GM21360 (cell line): ENCODE results near the gene MAPK6.
"Not testable (repeated sequence)": the region's sequence is repeated elsewhere in the genome, so short reads cannot be mapped to it uniquely, and the experiment has no call there.

Experiments used
- ATAC-seq: cut with Tn5 transposase; IDR thresholded peaks from one replicate; pipeline ENCODE4 v1.9.1; 2021; ENCODE audit warnings: mild to moderate bottlenecking, moderate library complexity; ENCODE audit not compliant: unreplicated experiment

Gene MAPK6

GRCh38 chr15:52080031-52080430, 61.0 kb downstream of the MAPK6 start:
- ATAC-seq, result no peak

DNA sequence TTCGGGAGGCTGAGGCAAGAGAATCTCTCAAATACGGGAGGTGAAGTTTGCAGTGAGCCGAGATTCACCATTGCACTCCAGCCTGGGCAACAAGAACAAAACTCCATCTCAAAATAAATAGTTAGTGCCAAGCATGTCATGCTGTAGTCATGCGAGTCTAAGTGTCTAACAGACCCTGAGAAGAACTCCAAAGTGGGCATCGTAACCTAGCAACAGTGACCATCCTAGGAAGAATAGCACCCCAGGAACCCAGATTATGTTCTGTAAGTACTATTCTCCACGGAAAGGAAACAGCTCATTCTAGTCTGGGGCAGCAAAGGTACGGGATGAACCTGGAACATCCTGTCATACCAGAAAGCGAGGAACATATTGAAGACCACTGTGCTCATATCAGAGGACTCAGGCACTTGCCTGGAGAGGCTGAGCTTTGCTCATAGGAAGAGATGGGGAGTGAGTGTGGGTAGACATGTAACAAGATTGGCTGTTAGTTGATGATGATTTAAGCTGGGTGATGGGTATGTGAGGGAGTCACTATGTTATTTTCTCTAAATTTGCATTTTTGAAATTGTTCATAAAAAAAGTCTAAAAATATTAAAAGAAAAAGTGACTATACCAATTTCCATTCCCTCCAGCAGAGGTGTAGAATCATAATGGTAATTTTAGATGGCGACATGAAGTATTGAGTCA, 61.8 kb downstream of the MAPK6 start:
- ATAC-seq, result no peak

- peak; percentile 73 for ATAC-seq
These were observed 63.4 kb downstream of the MAPK6 start for GRCh38 chr15:52082197-52083036.

DNA sequence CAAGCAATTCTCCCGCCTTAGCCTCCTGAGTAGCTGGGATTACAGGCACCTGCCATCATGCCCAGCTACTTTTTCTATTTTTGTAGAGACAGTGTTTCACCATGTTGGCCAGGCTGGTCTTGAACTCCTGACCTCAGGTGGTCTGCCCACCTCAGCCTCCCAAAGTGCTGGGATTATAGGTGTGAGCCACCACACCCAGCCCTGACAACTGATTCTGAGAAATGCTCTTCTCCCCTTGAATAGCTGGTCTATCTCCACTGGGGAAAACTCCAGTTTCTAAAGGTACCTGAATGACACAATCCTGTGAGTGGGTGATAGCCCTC, 64.0 kb downstream of the MAPK6 start:
- not testable (repeated sequence) for ATAC-seq

GRCh38 chr15:52083603-52084002, 64.6 kb downstream of the MAPK6 start:
- ATAC-seq, result no peak

GRCh38 chr15:52085299-52085698, 66.3 kb downstream of the MAPK6 start:
- no peak for ATAC-seq

GRCh38 chr15:52086011-52086786, 67.2 kb downstream of the MAPK6 start:
- ATAC-seq, result no peak

DNA sequence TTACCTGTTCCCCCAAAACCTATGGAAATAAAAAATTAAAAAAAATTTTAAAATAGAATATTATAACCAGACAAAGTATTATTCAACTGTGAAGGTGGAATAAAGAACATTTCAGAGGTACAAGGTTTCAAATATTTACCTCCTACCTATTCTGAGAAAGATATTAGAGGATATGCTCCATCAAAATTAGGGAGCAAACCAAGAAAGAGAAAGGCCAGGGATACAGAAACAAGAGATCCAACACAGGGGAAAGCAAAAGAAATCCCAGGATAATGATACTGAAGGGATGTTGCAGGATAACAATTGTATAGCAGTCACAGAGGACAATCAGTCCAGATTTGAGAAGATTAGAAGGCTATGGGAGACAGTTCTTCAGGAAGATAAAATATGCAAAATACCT, 71.2 kb downstream of the MAPK6 start:
- ATAC-seq, result no peak

DNA sequence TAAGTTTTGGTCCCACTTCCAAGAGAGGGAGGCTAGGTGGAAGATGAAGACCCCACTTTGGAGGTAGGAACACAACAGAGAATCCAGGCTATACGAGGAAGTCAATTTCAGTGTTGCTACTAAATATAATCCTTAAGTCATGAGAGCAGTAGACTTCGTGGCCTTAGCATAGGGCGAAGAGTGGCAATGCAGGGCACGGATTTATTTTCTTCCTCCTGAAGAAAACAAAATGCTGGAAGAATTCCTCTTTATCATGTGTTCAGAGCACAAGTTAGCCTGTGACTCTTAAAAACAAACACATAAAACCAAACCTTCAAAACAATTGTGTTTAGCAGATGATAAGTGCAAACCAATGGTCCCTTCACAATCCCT, 74.1 kb downstream of the MAPK6 start:
- ATAC-seq, result no peak

GRCh38 chr15:52093539-52094510, 74.8 kb downstream of the MAPK6 start:
- no peak for ATAC-seq

- no peak for ATAC-seq
These were observed 76.0 kb downstream of the MAPK6 start for GRCh38 chr15:52094811-52095584.

- no peak for ATAC-seq
These were observed 76.7 kb downstream of the MAPK6 start for GRCh38 chr15:52095597-52096262.

GRCh38 chr15:52096536-52096935, 77.5 kb downstream of the MAPK6 start:
- ATAC-seq, result not testable (repeated sequence)

GRCh38 chr15:52097180-52097579, 78.2 kb downstream of the MAPK6 start:
- no peak for ATAC-seq

- no peak for ATAC-seq
These were observed 79.3 kb downstream of the MAPK6 start for GRCh38 chr15:52098323-52098722.

DNA sequence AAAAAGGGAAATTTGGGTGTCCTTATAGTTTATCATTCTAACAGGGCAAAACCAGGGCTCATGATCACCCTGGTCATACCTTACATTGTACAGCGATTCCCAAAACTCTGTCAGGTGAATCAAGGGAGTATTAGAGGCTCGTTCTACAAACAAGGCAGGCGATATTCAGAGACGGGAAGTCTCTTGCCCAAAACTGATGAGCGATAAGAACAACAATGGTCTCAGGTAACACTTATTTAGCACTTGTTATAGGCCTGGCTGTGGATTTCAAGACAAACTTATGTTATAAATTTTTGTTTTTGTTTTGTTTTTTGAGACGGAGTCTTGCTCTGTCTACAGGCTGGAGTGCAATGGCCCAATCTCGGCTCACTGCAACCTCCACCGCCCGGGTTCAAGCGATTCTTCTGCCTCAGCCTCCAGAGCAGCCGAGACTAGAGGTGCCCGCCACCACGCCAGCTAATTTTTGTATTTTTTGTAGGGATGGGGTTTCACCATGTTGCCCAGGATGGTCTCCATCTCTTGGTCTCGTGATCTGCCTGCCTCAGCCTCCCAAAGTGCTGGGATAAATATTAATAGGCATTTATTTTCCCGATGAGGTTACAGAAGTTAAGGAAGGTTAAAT, 80.7 kb downstream of the MAPK6 start:
- no peak for ATAC-seq

GRCh38 chr15:52100807-52101442, 81.9 kb downstream of the MAPK6 start:
- ATAC-seq, result no peak

- no peak for ATAC-seq
These were observed 82.7 kb downstream of the MAPK6 start for GRCh38 chr15:52101542-52102323.
